GM23248 (cell line): ENCODE data around the gene GATD1.

Source experiments
- EZH2 ChIP-seq: fragments of 200-600 bp; sonication (generic); IDR thresholded peaks from 2 replicates; pipeline ENCODE4 v1.6.1; 2018; ENCODE audit warnings: antibody characterized with exemption, mild to moderate bottlenecking; ENCODE audit not compliant: insufficient read depth, poor library complexity, severe bottlenecking
- EZH2phosphoT487 ChIP-seq: fragments of 200-600 bp; sonication (generic); IDR thresholded peaks from 2 replicates; pipeline ENCODE4 v1.6.1; 2018; ENCODE audit warnings: antibody characterized with exemption, moderate library complexity, mild to moderate bottlenecking, low read depth; ENCODE audit not compliant: insufficient read depth

GRCh38 chr11:794013-794765 lies 16.9 kb upstream of the GATD1 start:
- TF ChIP-seq EZH2 (no peak), EZH2phosphoT487 (no peak)
